Stimulated activated naive CD8-positive, alpha-beta T cell treated with anti-CD3 and anti-CD28 coated beads, Interleukin-15, amount 100 ng/mL, for 72 hours (primary cell): ENCODE measurements around the gene NSG2.
A peak's percentile ranks its signal among the peaks of the same experiment; 100 is the strongest.
"Not testable (repeated sequence)": the region's sequence is repeated elsewhere in the genome, so short reads cannot be mapped to it uniquely, and the experiment has no call there.

Source experiments
- ATAC-seq: fragments of 150-1000 bp; cut with Tn5 transposase; 2 replicates; pipeline ENCODE4 v1.10.0; 2021; ENCODE audit warnings: mild to moderate bottlenecking, moderate library complexity
- DNase-seq, 2 donors: peaks; one replicate each; pipeline ENCODE4 v3.0.0; 2021 to 2022
- H3K27ac Mint-ChIP-seq, 2 donors: one replicate each; pipeline ENCODE4 v1.8.0; 2022; ENCODE audit warnings: mild to moderate bottlenecking in 2 of 2, mixed read lengths in 2 of 2, moderate library complexity in 2 of 2
- H3K27me3 Mint-ChIP-seq: one replicate; pipeline ENCODE4 v1.8.0; 2022; ENCODE audit warnings: mixed read lengths
- H3K4me1 Mint-ChIP-seq: one replicate; pipeline ENCODE4 v1.8.0; 2022; ENCODE audit warnings: mild to moderate bottlenecking, mixed read lengths
- H3K4me3 Mint-ChIP-seq, 2 donors: one replicate each; pipeline ENCODE4 v1.8.0; 2022; ENCODE audit warnings: mild to moderate bottlenecking in 2 of 2, mixed read lengths in 2 of 2, moderate library complexity in 1 of 2
- H3K9me3 Mint-ChIP-seq, 2 donors: one replicate each; pipeline ENCODE4 v1.8.0; 2022; ENCODE audit warnings: mixed read lengths in 2 of 2

Gene NSG2

DNA sequence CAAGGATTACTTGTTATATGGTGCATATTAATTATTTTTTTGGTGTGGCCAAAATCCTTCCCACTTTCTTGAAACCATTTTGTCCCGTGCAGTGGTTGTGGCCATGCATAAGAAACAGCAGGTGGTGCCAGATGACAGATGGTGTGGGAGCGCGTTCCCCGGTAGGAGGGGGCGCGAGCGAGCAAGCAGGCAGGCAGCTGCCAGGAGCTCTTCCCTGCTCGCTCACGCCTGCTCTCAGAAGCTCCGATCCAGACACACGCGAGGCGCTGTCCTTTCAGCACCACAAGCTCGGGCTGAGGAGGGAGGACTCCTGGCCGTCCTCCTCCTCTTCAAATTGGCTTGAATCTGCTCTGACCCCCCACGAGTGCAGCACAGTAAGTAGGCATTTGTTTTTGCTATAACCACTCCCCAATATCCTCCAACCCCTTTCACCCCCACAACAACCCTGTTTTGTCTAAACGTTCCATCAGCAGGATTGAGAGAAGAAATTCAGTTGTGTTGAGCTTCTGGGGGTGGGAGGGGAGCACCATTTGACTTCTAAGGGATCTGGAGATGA lies at the start of gene NSG2:
Gene NSG2 (plus strand): TSS at position 237 of the 556 bp plus-strand sequence. CDS start 1,050 bp downstream, outside the sequence.
- ATAC-seq (peak; percentile 82), DNase-seq (peak; percentile 9 to 39)
- Mint-ChIP-seq H3K27me3 (peaks cover 8% of the 10 kb centered on the region), H3K4me1 (no peaks in the 10 kb centered on the region), H3K9me3 (no peaks in the 10 kb centered on the region), H3K27ac (no peak within 1 kb of the TSS), H3K4me3 (no peak within 1 kb of the TSS)

DNA sequence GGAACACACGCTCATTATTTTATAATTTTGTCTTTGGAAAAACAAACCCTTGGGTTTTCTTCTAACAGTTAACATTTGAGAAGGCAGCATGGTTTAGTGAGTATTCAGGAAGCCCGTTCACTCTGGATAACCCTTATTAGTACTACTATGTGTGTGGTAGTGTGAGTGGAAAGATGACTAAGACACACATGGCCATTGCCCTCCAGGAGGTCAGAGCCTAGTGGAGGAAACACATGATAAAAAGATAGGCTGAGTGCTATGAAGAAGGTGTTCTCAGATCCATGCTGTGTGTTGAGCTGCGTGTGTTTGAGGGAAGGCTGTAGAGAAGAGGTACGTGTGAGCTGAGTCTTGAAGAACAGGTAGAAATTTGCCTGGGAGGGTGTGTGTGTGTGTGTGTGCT lies 48.2 kb upstream of the NSG2 start:
- no peak for DNase-seq
- H3K27me3 Mint-ChIP-seq = peaks cover 33% of the 10 kb centered on the region
- no peak overlapping the region for H3K27ac Mint-ChIP-seq
- H3K4me3 Mint-ChIP-seq = no peak overlapping the region
- H3K4me1 Mint-ChIP-seq = no peaks in the 10 kb centered on the region
- no peaks in the 10 kb centered on the region for H3K9me3 Mint-ChIP-seq
- no peak for ATAC-seq

DNA sequence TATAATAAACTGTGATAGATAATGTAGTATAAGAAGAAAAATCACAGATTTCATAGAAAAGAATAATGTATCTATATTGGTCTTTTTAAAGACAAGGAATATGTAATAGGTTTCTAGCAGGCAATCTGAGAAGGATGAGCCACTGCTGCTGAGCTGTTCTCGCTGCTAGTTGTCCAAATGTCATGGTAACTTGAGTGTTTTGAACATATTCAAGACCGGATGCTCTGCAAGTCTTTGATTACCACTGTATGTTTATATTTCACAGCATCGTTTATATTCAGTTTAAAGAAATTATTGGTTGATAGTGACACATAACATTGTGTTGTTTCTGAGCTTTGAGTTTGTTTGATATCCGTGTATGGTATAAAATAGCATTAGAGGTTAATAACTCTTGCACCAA lies 47.0 kb upstream of the NSG2 start:
- H3K9me3 Mint-ChIP-seq = no peaks in the 10 kb centered on the region
- H3K4me1 Mint-ChIP-seq = no peaks in the 10 kb centered on the region
- no peak overlapping the region for H3K4me3 Mint-ChIP-seq
- DNase-seq (no peak), ATAC-seq (no peak)
- H3K27me3 Mint-ChIP-seq = peaks cover 38% of the 10 kb centered on the region
- H3K27ac Mint-ChIP-seq = no peak overlapping the region

DNA sequence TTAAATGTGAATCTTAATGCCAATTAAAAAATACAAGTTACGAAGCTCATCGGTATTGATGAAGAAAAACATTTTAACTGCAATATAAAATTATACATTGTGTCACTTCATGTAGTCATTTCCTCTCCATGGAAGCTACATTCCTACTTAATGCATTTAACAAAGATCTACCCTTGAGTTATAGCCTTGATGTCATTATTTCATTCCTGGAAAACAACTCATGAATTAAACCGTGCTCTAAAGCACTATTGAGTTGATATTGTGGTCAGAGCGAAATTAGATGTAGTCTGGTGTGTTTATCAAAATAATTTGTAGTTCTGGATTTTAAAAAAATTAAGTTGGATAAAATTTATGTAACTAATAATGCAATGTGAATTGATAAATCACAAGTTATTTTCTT lies 45.4 kb upstream of the NSG2 start:
- ATAC-seq = no peak
- no peaks in the 10 kb centered on the region for H3K9me3 Mint-ChIP-seq
- no peak for DNase-seq
- H3K27ac Mint-ChIP-seq = no peak overlapping the region
- no peaks in the 10 kb centered on the region for H3K4me1 Mint-ChIP-seq
- peaks cover 35% of the 10 kb centered on the region for H3K27me3 Mint-ChIP-seq
- no peak overlapping the region for H3K4me3 Mint-ChIP-seq

DNA sequence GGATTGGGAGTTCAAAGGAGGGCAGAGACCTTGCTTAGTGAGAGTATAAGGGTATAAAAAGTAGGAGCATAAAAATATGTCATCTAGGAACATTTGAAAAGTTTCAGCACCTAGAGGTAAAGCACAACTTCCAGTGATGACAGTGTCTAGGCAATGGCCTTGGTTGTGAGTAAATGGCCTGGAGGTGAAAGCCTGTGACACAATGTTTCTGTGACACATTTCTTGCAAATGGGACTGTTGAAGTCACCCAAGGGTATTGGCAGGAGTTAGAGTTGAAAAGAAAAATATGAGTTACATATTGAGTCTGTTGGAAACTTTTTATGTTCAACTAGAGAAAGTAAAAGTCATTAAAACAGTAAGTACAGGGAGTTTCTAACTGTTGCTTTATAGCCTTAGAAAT lies 41.7 kb upstream of the NSG2 start:
- H3K27ac Mint-ChIP-seq = no peak overlapping the region
- H3K4me3 Mint-ChIP-seq = no peak overlapping the region
- peaks cover 21% of the 10 kb centered on the region for H3K27me3 Mint-ChIP-seq
- no peak for DNase-seq
- no peak for ATAC-seq
- H3K9me3 Mint-ChIP-seq = no peaks in the 10 kb centered on the region
- H3K4me1 Mint-ChIP-seq = no peaks in the 10 kb centered on the region

DNA sequence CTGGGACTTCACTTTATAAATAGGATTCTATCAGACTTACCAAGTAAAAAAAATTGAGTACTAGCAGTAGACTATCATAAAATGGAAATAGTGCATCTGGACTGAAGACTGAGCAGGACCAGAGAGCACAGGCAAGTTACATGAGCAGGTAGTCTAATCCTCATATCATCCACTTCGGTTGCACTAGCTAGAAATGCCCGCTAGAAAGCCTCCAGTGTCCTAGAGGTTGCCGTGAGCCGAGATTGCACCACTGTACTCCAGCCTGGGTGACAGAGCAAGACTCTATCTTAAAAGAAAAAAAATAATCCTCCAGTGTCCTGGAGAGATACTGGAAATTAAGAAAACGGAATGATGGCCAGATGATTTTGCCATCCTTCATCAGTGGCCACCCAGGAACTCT lies 36.6 kb upstream of the NSG2 start:
- peaks cover 20% of the 10 kb centered on the region for H3K27me3 Mint-ChIP-seq
- no peaks in the 10 kb centered on the region for H3K4me1 Mint-ChIP-seq
- ATAC-seq (no peak), DNase-seq (no peak)
- H3K4me3 Mint-ChIP-seq = no peak overlapping the region
- no peaks in the 10 kb centered on the region for H3K9me3 Mint-ChIP-seq
- no peak overlapping the region for H3K27ac Mint-ChIP-seq

DNA sequence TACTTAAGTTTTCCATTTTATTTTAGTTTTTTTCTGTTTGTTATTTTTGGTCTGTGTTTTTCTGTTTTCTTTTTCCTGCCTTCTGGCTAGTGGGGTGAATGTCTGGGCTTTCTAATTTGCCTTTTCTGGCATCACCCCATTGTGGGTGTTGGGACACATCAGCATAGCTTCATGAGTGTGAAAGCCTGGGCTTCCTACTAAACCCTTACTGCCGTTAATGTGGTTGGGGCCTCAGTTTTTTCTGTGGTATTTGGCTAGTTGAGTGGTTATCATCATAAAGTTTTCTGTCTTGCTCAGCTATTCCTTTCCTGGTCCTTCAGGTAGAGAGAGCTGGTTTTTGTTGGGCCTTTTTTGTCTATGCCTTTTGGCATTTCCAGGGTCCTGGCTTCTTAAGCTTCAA lies 35.1 kb upstream of the NSG2 start:
- H3K27ac Mint-ChIP-seq = no peak overlapping the region
- no peak overlapping the region for H3K4me3 Mint-ChIP-seq
- H3K4me1 Mint-ChIP-seq = no peaks in the 10 kb centered on the region
- ATAC-seq (no peak), DNase-seq (no peak)
- H3K27me3 Mint-ChIP-seq = peaks cover 20% of the 10 kb centered on the region
- no peaks in the 10 kb centered on the region for H3K9me3 Mint-ChIP-seq

DNA sequence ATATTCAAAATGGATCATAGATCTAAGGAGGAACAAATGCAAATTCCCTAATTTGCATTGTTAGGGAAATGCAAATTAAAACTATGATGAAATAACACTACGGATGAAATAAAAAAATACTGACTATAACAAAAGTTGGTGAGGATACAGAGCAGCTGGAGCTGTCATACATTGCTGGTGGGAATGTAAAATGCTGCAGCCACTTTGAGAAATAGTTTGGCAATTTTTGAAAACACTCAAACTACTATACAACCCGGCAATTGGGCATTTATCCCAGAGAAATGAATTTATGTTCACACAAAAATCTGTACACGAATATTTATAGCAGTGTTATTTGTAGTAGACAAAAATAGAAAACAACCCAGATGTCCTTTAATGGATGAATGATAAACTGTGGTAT lies 34.1 kb upstream of the NSG2 start:
- Mint-ChIP-seq H3K27ac (no peak overlapping the region), H3K4me3 (no peak overlapping the region), H3K9me3 (no peaks in the 10 kb centered on the region), H3K4me1 (no peaks in the 10 kb centered on the region), H3K27me3 (peaks cover 13% of the 10 kb centered on the region)
- DNase-seq (no peak), ATAC-seq (no peak)

DNA sequence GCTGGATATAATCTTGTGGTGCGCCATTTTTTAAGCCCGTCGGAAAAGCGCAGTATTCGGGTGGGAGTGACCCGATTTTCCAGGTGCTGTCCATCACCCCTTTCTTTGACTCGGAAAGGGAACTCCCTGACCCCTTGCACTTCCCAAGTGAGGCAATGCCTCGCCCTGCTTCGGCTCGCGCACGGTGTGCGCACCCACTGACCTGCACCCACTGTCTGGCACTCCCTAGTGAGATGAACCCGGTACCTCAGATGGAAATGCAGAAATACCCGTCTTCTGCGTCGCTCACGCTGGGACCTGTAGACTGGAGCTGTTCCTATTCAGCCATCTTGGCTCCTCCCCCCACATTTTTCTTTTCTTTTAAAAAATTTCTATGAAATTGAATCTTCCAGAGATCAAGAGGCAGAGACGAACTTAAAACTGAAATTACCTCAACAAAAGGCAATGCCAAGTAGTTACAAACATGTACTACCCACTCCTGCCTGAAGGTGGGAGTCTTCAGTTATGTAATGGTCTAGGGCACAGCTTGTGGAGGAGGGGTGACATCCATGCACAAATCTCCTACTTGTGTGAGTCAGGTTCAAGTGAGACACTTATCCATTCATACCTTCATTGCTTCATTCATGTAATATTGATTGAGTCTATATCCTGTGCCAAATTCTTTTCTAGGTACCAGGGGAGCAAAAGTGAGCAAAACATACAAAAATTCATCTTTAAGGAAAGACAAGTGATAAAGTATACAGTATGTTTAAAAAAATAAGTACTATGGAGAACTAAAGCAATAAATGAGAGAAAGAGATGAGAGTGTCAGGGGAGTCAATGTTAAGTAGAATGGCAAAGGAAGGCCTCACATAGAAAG lies 25.2 kb upstream of the NSG2 start:
- not testable (repeated sequence) for H3K4me1 Mint-ChIP-seq, H3K4me3 Mint-ChIP-seq, H3K9me3 Mint-ChIP-seq, ATAC-seq
- Mint-ChIP-seq H3K27ac (peak overlapping the region in 1 of 2 donors; percentile 74), H3K27me3 (peaks cover 37% of the 10 kb centered on the region)
- peak; percentile 5 to 12 for DNase-seq

DNA sequence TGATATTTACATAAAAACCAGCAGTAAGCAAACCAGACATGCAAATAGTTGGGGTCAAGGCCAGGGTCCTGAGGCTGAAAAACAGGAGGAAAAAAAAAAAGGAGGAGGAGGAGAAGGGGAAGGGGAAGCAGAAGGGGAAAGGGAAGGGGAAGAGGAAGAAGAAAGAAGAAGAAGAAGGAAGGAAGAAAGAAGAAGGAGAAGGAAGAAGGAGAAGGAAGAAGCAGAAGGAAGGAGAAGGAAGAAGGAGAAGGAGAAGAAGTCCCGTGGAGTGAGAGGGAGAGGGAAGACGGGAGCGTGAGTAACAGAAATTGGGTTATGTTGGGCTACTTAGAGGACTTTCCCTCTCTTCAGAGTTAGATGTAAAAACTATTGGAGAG lies 24.6 kb upstream of the NSG2 start:
- Mint-ChIP-seq H3K4me1 (no peaks in the 10 kb centered on the region), H3K9me3 (no peaks in the 10 kb centered on the region), H3K4me3 (no peak overlapping the region), H3K27me3 (peaks cover 37% of the 10 kb centered on the region), H3K27ac (no peak overlapping the region)
- DNase-seq (no peak), ATAC-seq (no peak)

DNA sequence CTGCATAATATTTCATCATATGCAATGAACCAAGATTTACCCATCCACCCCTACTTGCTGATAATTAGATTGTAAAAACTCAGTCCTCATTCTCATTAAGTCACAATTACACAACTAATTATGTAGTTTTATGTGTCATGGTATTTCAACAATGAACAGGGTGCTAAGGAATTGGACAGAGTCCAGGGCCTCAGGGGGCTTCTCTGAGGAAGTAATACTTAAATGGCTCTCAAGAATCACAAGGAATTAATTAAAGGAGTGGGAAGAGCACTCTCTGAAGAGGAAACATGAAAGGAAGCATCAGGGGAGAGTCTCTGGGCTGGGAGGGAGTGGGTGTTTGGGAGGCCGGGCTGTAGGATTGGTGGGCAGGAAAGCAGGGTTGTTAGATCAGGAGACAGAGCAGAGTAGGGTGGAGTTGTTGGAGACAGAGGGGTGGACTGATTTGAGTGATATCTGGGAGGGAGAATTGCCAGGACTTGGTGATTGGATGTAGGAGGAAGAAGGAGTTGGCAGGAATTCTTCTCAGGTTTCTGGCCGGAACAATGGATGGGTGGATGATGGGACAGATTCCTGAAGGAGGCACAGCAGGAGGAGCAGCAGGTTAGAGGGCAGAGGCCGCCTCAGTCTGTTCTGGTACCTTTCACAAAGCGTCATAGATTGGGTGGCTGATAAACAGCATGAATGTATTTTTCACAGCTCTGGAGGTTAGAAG lies 23.0 kb upstream of the NSG2 start:
- DNase-seq (no peak), ATAC-seq (no peak)
- Mint-ChIP-seq H3K4me3 (no peak overlapping the region), H3K27me3 (peaks cover 43% of the 10 kb centered on the region), H3K4me1 (no peaks in the 10 kb centered on the region), H3K27ac (peak overlapping the region in 1 of 2 donors; percentile 9), H3K9me3 (no peaks in the 10 kb centered on the region)

DNA sequence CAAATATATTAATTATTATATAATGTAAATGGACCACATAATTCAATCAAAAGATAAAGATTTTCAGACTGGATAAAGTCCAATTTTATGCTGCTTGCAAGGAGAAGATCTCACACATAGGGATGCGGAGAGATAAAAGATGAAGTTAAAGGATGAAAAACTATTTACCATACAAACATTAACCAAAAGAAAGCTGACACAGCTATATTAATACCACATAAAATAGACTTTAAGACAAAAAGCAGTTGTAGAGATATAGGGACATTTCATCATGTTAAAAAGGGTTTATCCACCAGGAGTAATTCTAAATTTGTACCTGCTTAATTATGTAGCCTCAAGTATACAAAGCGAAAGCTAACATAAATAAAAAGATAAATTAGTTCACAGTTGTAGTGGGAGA lies 15.2 kb upstream of the NSG2 start:
- H3K9me3 Mint-ChIP-seq = peaks cover 21 to 27% of the 10 kb centered on the region in 2 donors
- H3K27me3 Mint-ChIP-seq = peaks cover 12% of the 10 kb centered on the region
- DNase-seq (no peak), ATAC-seq (no peak)
- no peaks in the 10 kb centered on the region for H3K4me1 Mint-ChIP-seq
- no peak overlapping the region for H3K27ac Mint-ChIP-seq
- H3K4me3 Mint-ChIP-seq = no peak overlapping the region

DNA sequence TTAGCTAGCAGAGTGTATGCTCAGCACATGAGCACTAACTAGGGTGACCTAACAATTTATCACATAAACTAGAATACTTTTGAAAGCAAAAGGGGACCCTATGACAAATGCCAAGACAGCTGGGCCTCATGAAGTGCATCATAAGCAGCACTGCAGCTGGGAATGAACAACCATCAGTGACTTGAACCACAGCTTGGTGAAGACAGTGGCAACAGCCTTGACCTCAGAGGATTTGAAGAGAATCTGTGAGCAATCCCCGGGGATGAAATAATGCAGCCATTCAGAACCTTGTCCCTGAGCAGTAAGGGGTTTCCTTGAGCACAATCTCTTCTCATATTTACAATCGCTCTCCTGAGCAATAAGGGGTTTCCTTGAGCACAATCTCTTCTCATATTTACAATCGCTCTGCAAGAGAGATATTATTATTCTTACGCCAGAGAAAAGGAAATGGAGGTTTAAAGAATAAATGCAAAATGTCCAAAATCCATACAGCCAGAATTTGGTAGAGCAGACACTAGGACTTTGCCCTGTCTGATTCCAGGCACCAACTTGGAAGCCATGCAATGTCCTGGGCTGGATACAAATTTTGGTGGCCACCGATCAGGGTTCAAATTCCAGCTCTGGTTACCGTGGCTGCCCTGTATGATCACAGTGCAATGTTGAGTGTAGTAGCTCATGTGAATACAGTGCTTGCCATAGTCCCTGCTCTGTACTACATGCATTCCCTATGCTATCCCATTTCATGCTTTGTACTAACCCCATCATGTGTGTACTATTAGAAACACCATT lies 846 bp upstream of the NSG2 start:
- DNase-seq = no peak
- H3K9me3 Mint-ChIP-seq = no peaks in the 10 kb centered on the region
- H3K4me3 Mint-ChIP-seq = no peak overlapping the region
- ATAC-seq = no peak
- H3K4me1 Mint-ChIP-seq = no peaks in the 10 kb centered on the region
- H3K27ac Mint-ChIP-seq = no peak overlapping the region
- H3K27me3 Mint-ChIP-seq = peaks cover 10% of the 10 kb centered on the region

DNA sequence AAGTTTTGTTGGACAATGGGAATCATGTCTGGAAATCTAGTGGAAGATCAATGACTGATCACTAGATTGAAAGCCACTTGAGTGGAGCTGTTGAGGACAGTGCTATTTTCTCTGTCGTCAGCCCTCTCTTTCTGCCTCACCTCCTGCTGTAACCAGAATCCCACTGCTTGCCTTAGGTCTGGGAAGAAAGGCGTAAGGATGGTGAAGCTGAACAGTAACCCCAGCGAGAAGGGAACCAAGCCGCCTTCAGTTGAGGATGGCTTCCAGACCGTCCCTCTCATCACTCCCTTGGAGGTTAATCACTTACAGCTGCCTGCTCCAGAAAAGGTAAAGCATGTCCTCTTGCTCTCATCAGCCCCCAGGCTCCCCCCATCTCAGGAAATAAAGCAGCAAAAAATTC lies 1.1 kb downstream of the NSG2 start:
- no peaks in the 10 kb centered on the region for H3K9me3 Mint-ChIP-seq
- no peak for ATAC-seq
- no peak for DNase-seq
- H3K4me3 Mint-ChIP-seq = no peak overlapping the region
- H3K27me3 Mint-ChIP-seq = peaks cover 14% of the 10 kb centered on the region
- H3K27ac Mint-ChIP-seq = no peak overlapping the region
- H3K4me1 Mint-ChIP-seq = no peaks in the 10 kb centered on the region

DNA sequence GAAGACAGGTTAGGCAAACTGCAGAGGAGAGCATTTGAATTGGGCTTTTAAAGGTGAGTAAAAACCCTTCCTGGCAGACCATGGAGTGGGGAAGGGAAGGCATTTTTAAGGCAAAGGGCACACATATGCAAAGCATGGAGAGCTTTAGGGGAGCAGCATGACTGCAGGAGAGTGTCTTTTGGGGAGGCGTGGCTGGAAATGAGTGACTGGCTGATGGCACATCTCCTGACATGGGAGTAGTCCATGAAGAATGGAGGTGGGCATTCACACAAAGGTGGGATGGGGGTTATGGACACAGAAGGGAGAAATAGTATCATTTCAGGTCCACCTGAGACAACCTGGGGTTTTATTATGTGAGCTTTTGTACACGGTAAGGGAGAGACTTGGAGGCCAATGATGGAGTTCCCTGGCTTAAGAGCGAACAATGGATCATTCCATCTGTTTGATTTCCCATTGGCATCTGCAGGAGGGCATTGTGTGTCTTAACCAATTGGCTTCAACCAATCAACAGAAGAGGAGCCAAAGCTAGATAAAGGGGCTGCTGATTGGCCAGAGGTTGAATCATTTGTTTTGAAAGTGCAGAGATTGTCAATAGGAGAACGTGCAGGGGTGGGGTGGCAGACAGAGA lies 2.1 kb downstream of the NSG2 start:
- ATAC-seq (no peak), DNase-seq (no peak)
- Mint-ChIP-seq H3K27ac (no peak overlapping the region), H3K4me1 (no peaks in the 10 kb centered on the region), H3K9me3 (no peaks in the 10 kb centered on the region), H3K4me3 (no peak overlapping the region), H3K27me3 (peaks cover 14% of the 10 kb centered on the region)
